HCEC 1CT (cell line): Measurements from ENCODE around the gene TBC1D7.
A peak's percentile ranks its signal among the peaks of the same experiment; 100 is the strongest.

Experiments used
- DNase-seq: peaks from one replicate; pipeline ENCODE4 v3.0.0-alpha.2; 2017

The TBC1D7 gene

DNA sequence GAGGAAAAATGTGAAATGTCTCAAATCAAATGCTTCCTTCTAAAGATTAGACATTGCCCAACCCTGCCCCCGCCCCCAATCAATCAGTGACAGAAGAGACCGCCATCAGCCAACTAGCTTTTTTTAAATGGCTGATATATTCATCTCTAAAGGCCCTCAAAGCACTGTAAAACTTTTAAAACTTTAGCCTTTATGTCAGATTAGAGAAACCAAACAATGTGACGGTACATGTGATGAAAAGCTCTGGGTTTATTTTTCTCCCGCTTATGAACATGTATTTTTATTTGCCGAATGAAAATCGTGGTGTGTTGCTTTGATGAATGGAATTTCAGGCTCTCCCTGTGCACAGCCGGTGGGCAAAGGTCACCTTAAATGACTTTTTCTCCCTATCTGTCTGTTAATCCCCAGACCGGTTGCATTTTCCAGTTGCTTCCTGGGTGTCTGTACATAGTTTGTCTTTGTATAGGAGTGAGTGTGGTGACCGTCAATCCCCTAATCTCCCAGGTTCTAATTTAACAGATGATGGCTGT is 38.5 kb downstream of the TBC1D7 start:
- no peak for DNase-seq

DNA sequence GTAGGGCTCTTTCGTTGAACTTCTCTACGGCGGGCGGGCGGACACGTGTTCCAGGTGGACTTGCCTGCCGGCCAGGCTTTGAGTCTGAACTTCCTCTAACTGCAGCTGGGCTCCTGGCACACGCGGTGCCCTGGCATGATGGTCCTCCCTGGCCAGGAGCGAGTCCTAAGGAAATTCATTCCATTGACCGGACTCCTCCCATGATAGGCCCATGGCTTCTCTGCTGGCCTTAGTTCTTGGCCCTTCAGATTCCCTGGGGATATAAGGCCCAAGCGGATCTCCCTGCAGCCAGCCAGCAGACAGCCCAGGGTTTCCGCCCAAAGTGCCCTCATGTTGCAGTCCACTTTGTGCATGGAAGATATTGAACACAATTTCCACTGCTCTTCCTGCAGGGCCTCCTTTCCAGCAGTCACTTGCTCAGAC is 39.4 kb downstream of the TBC1D7 start:
- DNase-seq, result no peak

DNA sequence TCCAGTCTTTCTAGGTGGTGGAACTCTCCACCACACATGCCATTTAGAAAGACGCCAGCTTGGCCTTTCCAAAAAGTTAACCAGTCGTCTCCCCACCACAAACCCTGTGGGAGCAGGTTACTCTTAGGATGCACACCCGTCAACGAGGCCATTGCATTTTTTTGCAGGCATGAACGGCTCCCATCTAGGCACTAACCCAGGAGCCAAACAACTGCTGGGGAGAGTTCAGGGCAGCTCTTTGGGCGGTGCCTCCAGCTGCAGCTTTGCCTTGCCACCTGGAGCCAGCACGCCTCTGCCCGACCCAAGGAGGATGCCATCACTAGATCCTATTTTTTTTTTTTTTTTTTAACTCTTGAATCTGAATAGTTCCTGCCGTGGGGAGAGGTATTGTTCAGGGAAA is 39.9 kb downstream of the TBC1D7 start:
- DNase-seq, result no peak

DNA sequence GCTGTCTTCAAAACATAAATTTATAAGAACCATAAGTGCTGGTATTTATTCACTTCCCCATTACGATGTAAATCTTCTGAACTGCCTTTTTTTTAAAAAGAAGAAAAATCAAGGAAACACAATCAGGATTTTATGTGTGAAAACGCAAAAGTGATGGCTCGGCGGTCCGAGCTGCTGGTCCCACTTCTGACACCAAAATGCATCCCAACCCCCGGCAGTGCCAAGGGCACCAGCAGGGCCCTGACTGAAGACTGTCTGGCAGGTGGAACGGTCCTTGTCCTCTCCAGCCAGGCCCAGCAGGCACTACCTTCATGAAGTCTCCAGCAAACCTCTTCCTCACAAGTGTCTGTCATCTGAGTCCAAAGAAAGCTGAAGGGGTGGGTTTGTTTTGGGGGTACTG is 41.2 kb downstream of the TBC1D7 start:
- no peak for DNase-seq

DNA sequence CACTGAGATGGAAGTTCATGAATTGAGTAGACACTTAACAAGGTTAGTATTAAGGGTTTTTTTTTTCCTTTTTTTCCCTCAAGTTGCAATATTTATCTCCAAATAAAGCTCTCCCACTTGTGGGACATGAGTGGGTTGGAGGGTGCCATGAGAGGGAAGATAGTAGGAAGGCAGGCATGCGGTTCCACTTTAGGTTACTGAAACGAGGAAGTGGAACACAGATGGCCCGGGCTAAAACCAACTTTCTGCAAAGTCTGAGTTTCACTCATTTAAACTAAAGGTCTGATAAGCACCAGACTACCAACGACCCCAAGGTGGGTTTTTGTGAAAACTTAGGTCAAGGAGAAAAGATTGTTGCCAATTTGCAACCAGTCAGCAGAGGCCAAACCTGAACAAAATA is 42.2 kb downstream of the TBC1D7 start:
- no peak for DNase-seq

DNA sequence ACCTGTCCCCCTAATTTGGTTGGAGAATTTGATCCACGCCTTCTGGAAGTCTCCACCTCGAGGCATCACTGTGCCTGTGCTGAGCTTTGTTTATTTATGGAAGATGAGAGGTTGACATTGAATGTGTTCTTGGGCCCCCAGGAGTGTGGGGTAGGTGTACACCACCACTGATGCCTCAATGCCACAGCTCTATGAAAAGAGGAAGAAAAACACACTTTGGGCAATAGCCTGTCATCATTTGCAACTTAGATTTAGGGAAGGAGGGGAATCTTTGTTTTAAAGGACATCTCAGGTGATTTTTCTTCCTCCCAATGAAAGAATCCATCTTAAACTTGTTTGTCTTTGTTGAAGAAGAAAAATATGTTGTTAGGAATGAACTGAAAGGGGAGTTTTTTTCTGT is 42.6 kb downstream of the TBC1D7 start:
- no peak for DNase-seq

DNA sequence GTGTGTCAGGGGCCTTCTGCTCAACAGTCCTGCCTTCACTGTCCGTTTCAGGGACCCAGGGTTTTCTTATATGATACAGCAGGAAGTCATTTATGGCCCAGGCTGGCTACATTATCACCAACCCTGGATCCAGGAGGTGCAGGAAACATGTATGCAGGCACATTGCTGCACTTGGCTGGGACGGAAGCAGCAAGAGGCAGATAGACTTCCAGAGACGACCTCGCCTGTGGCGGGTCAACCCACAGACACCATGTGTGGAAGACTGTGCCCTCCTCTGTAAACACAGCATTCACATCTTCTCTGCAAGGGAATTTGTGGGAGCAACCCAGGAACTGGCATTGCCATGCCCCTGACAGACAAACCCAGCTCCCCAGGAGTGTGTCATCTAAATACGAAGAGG is 43.7 kb downstream of the TBC1D7 start:
- DNase-seq, result no peak

DNA sequence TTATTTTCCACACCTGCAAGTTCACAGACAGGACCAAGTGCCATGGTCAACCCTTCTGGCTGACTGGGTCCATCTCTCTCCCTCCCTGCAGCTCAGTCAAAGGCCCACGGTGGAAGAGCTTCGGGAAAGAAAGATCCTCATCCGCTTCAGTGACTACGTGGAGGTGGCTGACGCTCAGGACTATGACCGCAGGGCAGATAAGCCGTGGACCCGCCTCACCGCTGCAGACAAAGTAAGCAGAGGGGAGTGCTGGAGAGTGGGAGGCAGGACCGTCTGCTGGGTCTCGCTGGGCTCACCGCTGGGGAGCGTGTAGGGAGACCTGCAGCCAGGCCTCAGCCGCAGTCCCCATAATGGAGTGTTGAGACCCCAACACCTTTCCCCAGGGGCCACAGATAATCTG is 45.0 kb downstream of the TBC1D7 start:
- DNase-seq, result no peak

DNA sequence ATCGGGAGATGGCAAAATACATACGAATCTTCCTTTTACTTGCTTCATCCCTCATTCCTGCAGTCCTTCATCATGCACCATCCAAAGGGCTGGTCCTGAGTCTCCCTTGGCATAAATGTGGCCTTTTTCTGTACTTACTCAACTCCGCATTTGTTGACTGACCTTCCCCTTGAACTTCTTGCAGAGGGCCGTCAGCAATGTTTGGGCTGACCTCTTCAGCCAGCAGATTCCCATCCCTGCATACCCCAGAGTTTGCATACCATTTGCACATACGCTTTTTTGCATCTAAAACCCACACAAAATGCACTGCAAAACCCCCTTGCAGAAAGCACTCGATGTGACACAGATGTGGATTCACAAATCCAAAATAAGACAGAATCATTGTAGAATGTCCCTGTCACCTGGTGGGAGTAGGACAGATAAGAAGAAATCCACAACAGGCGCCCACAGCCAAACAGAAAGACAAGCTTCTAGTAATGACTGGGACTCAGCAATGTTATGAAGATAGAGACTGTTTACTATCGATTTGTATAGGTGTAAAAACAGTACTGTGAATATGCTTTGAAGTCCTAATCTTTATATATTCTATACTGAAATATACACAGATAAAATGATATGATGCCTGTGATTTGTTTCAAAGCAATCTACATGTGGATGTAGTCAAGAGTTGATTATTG is 45.8 kb downstream of the TBC1D7 start:
- DNase-seq, result no peak

DNA sequence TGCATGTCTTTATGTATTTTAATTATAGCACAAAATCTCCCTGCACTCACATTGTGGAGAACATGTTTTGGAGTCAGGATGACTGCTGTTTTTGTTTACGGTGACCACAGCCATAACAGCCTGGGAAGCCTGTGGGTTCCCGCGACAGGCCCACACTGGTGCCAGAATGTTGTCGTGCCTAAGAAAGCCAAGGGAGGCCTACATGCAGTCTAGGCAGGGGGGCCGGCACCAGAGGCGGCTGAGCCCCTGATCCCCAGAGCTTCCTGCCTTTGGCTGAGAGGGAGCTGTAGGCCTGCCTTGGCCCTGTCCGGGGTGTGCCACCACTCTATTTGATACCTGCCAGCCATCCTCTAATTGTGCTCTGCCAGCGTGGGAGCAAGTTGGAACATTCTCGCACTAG is 46.7 kb downstream of the TBC1D7 start:
- no peak for DNase-seq

DNA sequence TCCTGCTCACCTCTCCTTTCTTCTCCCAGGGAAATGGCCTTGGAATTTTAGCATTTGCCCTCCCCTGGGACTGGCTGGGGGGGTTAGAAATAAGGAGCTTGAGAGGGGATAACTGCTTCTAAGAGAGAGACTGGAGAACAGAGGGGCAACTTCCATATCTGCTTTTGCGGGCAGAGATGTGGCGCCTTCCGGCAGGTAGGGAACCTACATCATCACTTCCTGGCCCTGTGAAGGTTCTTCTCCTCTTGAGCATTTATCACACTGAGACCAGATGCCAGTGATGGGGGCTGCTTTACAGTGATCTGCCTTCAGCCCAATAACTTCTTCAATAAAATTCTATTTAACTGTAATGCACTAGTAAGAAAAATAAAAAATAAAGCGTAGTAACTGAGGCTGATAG is 48.1 kb downstream of the TBC1D7 start:
- no peak for DNase-seq

DNA sequence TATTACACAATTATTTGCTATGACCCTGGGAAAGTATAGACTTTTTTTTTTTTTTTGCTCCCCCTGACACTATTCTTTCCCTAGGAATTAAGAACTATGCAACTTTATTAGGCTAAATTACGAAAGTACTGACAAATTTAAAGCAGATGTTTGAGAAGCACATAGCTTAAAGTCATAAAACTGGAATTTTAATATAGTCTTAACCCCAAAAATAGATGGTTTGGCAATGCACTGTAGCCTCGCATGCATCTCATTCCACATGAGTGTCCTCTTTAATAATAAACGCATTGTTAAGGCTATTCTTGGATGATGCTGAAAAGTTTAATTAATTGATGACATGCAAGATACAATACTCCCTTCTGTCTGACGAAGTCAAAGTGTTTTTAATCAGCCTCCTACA is 49.3 kb downstream of the TBC1D7 start:
- peak; percentile 30 for DNase-seq

DNA sequence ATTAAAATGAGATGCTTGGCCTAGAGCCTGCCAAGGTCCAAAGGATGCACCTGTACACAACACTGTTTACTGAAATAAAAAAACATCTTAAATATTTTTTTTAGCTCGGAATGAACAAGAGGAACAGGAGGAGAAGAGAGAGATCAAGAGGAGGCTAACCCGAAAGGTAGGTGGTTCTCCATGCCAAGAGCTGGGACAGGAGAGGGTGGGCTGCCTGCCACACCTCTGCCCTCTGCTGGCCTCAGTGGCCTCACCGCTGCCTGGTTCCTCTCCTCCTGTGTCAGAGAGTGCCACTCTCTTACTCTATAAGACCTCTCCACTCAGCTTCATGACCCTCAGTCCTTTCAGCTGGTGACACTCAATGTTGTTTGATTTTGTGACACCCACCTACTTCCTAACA is 50.2 kb downstream of the TBC1D7 start:
- DNase-seq, result no peak

DNA sequence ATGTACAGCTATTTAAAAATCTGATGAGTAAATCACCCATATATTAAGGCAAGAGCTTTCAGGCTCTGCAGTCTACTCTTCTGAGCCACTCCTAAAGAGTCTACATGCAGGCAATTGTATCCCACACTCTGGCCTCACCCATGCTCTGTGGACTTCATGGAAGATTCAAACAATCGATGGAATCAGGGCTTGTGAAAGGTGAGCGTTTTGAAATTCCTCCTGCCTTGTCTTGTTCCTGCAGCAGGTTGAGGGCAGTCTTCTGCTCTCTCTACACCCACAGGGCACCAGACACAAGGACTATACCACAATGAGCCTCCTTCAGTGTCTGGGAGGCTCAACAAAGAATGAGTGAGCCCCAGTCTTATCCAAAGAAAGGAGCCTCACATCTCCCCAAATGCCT is 51.1 kb downstream of the TBC1D7 start:
- DNase-seq, result no peak

DNA sequence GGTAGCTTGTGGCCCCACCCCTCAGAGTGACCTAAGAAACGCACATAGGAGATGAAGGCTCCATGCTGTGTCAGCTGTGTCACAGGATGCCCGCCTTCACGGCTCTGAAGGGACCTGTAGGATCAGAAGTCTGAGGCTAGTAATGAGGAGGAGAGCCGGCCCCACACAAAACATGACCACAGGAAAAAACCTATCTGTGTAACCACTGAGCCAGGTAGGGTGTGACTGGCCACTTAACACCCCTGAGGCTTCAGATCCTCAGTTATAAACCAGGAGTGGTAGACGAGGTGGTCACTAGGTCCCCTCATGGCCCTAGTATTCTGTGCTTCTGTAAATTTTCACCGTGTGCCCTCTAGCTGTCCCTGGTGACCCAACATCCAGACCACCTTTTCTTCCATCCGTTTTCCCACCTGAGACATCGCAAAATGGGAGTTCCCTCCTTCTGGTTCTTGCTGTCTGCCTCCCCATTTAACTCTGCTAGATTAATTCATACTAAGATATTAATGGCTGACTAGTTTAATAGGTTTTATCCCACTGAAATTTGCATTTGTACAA is 52.8 kb downstream of the TBC1D7 start:
- DNase-seq, result no peak

DNA sequence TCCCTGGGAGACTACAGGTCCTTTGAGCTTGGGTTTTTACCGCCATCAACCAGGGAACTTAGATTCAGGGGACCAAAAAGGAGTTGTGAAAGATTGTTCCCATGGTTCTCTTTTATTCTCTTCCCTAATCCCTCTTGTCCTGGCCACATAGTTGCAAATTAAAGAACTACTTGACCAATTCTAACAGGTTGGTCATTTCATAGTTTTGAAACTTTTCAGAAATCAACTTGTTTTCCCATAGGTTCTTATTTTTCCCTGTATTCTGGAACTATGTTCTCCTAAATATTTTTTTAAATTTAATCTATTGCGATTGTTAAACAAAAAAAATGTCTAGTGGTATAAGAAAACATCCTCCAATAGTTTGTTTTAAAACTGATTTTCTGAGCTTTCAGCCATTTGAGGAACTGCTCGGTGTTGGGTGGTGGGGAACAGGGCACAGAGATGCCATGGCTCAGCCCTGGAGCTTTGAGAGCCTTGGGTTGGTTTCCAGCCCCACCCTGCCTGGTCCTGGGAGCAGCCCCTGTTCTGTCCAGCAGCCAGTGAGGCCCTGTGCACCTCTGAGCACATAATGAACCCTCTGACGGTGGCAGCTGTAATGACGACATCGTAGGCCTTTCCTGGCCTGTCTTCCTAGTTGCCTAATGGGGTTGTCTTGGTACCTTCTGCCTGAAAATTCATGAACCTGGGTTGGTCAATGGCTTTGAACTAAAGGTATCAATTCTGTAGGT is 53.5 kb downstream of the TBC1D7 start:
- DNase-seq, result no peak

DNA sequence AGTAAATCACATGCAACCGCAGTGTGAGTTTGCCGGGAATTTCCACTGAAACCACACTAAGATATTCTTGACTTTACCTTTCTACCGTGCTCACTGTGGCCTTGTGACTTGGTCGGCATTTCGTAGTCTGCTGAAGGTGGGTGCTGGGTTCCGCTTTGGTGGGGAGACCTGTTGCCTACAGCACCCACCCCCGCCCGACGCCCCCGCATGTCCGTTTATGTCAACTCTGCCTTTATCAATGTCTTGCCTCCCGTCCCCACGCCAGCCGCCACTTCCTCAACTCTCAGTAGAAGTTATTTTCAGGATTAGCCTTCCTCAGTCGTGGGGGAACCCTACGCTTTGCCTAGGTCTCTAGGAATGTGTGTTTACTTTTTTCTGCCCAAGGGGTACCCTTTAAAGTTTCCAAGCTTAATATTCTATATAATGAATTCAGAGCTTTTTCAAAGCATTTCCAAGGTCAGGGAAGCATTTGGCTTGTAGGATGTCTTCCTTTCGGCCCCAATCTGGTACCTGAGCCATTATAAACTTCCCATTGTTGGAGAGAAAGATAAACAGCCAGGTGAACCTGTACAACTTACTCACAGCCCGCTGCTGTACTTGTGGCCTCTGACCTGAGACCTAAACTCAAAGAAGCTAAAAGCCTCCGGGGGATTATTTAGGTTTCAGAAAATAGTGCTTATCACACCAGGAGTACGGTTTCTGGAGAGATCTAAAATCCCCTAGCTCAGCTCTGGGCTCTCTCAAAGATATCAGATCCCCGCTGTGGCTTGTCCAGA is 54.2 kb downstream of the TBC1D7 start:
- no peak for DNase-seq

DNA sequence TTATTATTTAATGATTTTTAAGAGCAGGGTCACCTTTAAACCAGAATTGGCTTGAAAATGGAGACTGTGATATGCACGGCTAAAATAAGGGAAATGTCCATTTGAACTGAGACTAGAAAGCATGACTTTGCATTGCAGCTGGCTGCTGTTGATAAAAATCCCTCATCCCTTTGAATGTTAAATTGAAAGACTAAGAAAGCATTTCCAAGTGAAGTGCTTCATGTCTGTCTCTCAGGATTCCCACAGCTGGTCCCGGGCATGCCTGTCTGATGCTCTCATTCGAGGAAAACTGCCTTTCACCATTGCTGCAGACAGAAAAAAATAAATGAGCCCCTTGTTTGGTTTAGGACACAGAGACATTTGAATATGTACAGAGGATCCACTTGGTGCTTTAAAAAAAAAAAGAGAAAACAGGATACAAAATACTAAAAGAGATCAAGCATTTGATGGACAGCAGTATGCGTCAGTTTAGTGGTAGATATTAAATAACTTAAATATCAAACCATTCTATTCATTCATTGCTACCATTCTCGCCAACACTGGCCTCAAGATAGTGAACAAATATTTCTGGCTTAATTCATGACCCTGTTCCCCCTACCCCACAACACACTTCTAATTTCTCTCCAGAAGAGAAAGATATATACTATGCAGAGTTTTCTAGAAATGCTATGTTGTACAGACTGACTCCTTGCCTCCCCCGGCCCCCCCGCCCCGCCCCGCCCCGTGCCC is 55.0 kb downstream of the TBC1D7 start:
- no peak for DNase-seq

DNA sequence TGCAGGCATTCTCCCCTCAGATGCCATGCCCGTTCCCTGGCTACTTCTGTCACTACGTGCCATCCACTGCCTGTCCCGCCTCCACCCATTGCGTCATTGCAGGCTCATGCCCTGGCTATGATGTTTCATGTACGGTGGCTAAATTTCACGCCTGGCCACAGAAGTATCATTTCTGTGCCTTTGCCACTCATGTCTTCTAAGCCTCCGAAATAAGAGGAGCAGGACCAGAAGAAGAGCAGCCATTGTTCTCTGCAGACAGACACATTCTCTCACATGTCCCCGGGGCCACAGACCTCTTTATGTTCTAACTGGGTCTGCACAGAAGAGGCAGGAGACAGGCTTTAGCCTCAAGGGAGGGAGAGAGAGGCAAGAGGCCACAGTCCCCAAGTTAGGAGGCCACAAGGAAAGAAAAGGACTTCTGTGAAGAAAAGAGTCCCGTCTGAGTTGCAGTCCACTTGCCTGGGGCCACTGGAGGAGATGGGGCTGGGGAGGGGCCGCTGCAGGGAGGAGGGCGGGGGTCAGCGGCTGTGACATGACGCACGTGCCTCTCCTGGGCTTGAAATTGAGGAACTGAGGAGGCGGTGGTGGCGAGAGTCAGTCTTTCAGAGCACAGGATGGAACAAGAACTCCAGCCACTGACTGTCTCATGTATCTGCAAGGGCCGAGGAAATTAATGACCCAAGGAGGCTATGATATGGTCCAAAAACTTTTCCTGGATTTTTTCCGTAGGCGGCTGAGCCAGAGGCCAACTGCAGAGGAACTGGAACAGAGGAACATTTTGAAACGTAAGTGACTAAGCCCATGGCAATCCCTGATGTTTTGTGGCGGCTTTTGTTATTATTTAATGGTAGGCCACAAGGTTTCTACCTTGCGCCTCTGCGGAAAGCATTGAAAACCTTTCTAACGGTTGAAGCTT is 55.9 kb downstream of the TBC1D7 start:
- DNase-seq, result no peak

DNA sequence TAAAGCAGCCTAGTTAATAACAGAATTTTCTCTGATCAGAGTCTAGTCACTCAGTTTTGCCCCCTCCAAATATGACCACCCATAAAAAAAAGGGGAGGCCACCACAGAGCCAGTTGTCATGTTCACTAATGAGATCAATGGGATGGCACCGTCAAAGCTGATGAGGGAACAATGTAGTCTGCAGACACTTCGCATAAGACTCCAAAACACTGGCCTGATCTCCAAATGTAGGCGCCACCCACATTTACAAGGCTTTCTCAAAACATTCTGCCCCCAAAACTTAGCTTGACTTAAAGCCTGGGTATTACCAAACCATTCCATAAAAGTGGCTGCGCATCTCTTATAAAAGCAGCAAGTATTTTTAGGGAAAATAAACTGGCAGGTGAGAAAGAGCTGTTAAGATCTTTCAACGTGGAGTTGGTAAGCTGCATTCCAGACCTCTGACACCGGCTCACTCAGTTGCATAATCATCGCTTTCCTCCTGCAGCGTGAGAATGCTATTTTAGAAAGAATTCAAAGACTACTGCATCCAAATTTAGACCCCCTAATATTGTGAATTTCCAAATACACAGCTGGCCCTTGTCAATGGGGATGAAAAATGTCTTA is 59.3 kb downstream of the TBC1D7 start:
- DNase-seq, result peak; percentile 79

DNA sequence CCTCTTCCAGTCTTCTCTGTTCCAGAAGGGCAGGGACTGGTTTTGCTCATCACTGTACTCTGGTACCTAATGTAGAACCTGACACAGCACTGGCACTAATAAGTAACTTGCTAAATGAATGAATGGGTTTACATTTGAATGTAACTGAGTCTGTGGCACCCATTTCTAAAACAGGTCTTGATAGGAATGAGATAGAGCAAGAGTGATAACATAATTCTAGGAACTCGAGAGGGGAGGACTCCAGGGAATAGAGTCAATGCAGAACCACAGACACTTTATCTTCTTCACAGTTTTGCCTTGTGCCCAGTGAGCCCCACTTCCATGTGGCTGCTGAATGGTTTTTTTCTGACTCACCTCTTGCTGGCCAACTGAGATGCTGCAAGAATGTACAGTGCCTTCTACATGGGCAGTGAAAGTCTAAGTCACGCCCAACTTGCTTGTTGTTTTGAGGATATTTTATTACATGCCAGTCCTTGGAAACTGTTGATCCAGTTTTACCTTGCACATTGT is 61.1 kb downstream of the TBC1D7 start:
- DNase-seq, result peak; percentile 34
